ENCODE results near the gene GSE1.

GRCh38 chr16:85699628-85700027 is 86.5 kb downstream of the GSE1 start:
- TF ChIP-seq, protein P1, sequence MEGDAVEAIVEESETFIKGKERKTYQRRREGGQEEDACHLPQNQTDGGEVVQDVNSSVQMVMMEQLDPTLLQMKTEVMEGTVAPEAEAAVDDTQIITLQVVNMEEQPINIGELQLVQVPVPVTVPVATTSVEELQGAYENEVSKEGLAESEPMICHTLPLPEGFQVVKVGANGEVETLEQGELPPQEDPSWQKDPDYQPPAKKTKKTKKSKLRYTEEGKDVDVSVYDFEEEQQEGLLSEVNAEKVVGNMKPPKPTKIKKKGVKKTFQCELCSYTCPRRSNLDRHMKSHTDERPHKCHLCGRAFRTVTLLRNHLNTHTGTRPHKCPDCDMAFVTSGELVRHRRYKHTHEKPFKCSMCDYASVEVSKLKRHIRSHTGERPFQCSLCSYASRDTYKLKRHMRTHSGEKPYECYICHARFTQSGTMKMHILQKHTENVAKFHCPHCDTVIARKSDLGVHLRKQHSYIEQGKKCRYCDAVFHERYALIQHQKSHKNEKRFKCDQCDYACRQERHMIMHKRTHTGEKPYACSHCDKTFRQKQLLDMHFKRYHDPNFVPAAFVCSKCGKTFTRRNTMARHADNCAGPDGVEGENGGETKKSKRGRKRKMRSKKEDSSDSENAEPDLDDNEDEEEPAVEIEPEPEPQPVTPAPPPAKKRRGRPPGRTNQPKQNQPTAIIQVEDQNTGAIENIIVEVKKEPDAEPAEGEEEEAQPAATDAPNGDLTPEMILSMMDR (IDR thresholded peaks at IDR 0.05), result no peak
- TF ChIP-seq POLR2A (IDR thresholded peaks at IDR 0.05), result no peak

Data from thyroid gland (tissue), 4 donors.